DOHH2 (cell line): ENCODE measurements around the gene CBX6.

Experiments used
- CTCF ChIP-seq: fragments of 200-600 bp; sonication (generic); IDR thresholded peaks from one replicate; pipeline ENCODE4 v1.5.1; 2014; ENCODE audit warnings: antibody characterized with exemption, mild to moderate bottlenecking, low read depth, low read length; ENCODE audit not compliant: poor library complexity, severe bottlenecking
- EZH2phosphoT487 ChIP-seq: fragments of 200-600 bp; sonication (generic); IDR thresholded peaks from 2 replicates; pipeline ENCODE4 v1.6.1; 2017; ENCODE audit warnings: borderline replicate concordance, mild to moderate bottlenecking, antibody characterized with exemption, low read length, moderate library complexity, mixed read lengths

DNA sequence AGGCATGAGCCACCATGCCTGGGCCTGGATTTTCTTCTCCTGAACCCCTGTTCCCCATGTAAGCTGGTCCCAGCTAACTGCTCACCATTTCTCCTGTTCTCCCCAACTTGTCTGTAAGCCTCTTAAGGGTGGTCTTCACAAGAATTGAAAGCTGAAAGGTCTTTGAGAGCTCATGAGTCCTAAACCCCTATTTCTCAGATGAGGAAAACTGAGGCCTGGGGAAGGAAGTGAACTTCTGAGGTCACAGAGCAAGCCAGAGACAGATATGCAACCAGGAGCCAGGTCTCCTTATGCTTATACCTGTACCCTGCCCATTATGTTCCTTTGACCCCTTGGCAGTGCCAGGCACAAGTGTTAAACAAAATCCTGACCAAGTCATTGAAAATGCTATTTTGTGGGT lies 44.5 kb downstream of the CBX6 start:
- no peak for TF ChIP-seq CTCF
- no peak for TF ChIP-seq EZH2phosphoT487
